ENCODE results near the gene ATP2B2. TPM values are rescaled to one million over a fixed set of nuclear protein-coding genes. Genes with fewer than 3 reads are reported as not detected.

ATP2B2 gene
- total and polyA plus RNA-seq, 2 of the 8 experiments (the other 6 are each of a cell fraction or from before 2014, with no cell fraction given): 0.14 to 1.2 TPM

DNA sequence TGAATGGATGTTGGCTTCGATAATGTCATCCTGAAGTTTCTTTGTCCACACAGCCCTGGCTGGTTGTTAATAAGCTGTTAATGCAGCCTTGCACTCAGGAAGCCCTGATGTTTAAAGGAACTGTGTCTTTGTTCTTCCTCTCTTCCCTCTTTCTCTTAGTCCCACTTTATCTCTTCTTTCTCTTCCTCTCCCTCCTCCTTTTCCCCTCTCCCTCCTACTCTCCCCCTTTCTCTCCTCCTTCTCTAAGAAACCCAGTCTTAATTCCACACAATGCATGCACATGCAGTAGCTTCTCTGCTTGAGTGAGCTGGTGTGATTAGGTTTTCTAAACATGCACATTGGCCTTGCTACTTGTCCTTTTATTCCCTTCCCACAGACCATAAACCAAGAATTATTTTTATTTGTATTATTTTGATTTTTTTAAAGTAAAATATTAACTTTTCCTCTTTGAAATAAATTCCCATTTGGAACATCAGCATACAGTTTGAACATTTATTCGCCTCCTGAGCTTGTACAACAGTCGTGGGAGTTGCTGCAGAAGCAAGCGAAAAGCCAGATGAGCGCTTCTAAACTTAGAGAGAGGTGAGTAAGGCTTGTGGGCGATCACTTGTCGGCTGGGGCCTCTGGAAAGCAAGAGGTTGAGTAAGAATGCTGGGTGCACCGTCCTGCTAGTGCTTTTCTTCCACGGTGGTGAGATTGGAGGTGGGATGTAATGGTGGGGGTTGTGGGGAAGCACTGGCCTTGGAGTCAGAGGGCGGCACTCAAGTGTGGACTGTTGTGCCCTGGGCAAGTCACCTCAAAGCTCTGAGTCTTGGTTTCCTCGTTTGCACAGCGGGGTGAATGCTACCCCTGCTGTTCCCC lies 219.9 kb downstream of the ATP2B2 start:
- ChIA-PET CTCF (ENCODE audit: partially characterized antibody) (interaction anchor here (0.8 to 3.1 kb wide), 12 partner anchors 11 to 298 kb away, joined by 3 to 11 read pairs (median 5); no protein-coding TSS in a partner anchor), POLR2A (ENCODE audit: partially characterized antibody) (interaction anchor here (2.1 kb wide), 1 partner anchor 9 kb away, joined by 7 read pairs; no protein-coding TSS in a partner anchor)
- H3K79me1 ChIP-seq (ENCODE audit: low read depth, low read length): no peaks in the 10 kb centered on the region; the same call in 1 of the 2 replicates
- WGBS, 2 experiments (ENCODE audit: extremely low coverage in 1 of 2, insufficient coverage in 1 of 2, insufficient read length in 1 of 2, insufficient replicate concordance in 2 of 2, low coverage in 1 of 2, low lambda C conversion rate in 2 of 2, missing lambda C conversion rate in 1 of 2): 93% methylated on average over 12 of the region's 12 CpGs; no CpG with 5 or more reads in 1 of the 2 experiments
- no peaks in the 10 kb centered on the region for H3K79me2 ChIP-seq (ENCODE audit: control insufficient read depth in 1 of 2, insufficient read depth in 2 of 2, low read length in 2 of 2)
- H4K20me1 ChIP-seq (replicated peaks in 1 of 2; ENCODE audit: control insufficient read depth in 1 of 2, insufficient read depth in 2 of 2, low read length in 2 of 2): peaks cover 0 to 4% of the 10 kb centered on the region in 2 experiments
- H2AK5ac ChIP-seq (ENCODE audit: low read depth, low read length): no peak overlapping the region
- H4K91ac ChIP-seq (replicated peaks; ENCODE audit: insufficient read length, low read length): no peak overlapping the region
- no peak overlapping the region for H2BK20ac ChIP-seq (ENCODE audit: low read length)
- no peak overlapping the region for H3K4me2 ChIP-seq (ENCODE audit: insufficient read depth in 1 of 2, low read depth in 2 of 2, low read length in 2 of 2)
- H4K8ac ChIP-seq (ENCODE audit: extremely low read depth, insufficient read depth, low read length): no peak overlapping the region
- H3K23me2 ChIP-seq (ENCODE audit: low read depth, low read length): no peaks in the 10 kb centered on the region
- H3K14ac ChIP-seq (ENCODE audit: insufficient read length): no peak overlapping the region
- no peak overlapping the region for H3K9ac ChIP-seq (replicated peaks in 1 of 4; ENCODE audit: extremely low read depth in 1 of 4, low read depth in 3 of 4, low read length in 3 of 4)
- H3K4ac ChIP-seq (replicated peaks; ENCODE audit: insufficient read length, low read depth, low read length): no peak overlapping the region
- no peak overlapping the region for H2BK12ac ChIP-seq (ENCODE audit: low read depth, low read length)
- no peak overlapping the region for H3K27ac ChIP-seq (ENCODE audit: low read depth, low read length)
- H2BK5ac ChIP-seq (ENCODE audit: low read depth, low read length): no peak overlapping the region
- peaks cover 0 to 7% (median 4%) of the 10 kb centered on the region in 4 experiments; a peak in 6 of 7 replicates for H3K4me1 ChIP-seq (replicated peaks in 1 of 4; ENCODE audit: control insufficient read depth in 3 of 4, insufficient read depth in 4 of 4, low read length in 3 of 4)
- H3K18ac ChIP-seq (ENCODE audit: extremely low read depth, low read length): no peak overlapping the region
- FAIRE-seq (no peak), DNase-seq (ENCODE audit: low read depth in 1 of 2, low spot score in 2 of 2) (no peak)
- no peak overlapping the region for H3K56ac ChIP-seq (replicated peaks; ENCODE audit: insufficient read length, low read depth, low read length)
- peaks cover 4 to 13% (median 8%) of the 10 kb centered on the region in 4 experiments for H3K36me3 ChIP-seq (ENCODE audit: control insufficient read depth in 2 of 4, insufficient read depth in 4 of 4, low read length in 3 of 4)
- H3K27me3 ChIP-seq (replicated peaks in 1 of 4; ENCODE audit: control insufficient read depth in 3 of 4, extremely low read depth in 1 of 4, insufficient read depth in 3 of 4, low read length in 3 of 4): no peaks in the 10 kb centered on the region
- H3K9me3 ChIP-seq (ENCODE audit: insufficient read depth in 2 of 2, low read depth in 1 of 2, low read length in 1 of 2): no peaks in the 10 kb centered on the region
- no peak overlapping the region for H3K23ac ChIP-seq (ENCODE audit: insufficient read length)
- no peak overlapping the region for H2BK15ac ChIP-seq (ENCODE audit: low read length)
- no peak overlapping the region for H2BK120ac ChIP-seq (replicated peaks; ENCODE audit: low read depth, low read length)
- H2AFZ ChIP-seq (ENCODE audit: low read length): no peak overlapping the region
- no peak overlapping the region for H3K4me3 ChIP-seq (ENCODE audit: extremely low read depth in 1 of 4, insufficient read depth in 2 of 4, low read depth in 3 of 4, low read length in 4 of 4)
- no peak overlapping the region for H4K5ac ChIP-seq (ENCODE audit: insufficient read length, low read depth, low read length)
- TF ChIP-seq MAFK (IDR thresholded peaks at IDR 0.05; ENCODE audit: low read depth, low read length): no peak
- TF ChIP-seq SP4 (IDR thresholded peaks at IDR 0.05; ENCODE audit: low read length): no peak
- no peak for TF ChIP-seq TBP (IDR thresholded peaks at IDR 0.05; ENCODE audit: low read depth, low read length)
- TF ChIP-seq, protein P1, sequence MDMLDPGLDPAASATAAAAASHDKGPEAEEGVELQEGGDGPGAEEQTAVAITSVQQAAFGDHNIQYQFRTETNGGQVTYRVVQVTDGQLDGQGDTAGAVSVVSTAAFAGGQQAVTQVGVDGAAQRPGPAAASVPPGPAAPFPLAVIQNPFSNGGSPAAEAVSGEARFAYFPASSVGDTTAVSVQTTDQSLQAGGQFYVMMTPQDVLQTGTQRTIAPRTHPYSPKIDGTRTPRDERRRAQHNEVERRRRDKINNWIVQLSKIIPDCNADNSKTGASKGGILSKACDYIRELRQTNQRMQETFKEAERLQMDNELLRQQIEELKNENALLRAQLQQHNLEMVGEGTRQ (IDR thresholded peaks at IDR 0.05; ENCODE audit: low read length): no peak
- TF ChIP-seq RXRA (IDR thresholded peaks at IDR 0.05; ENCODE audit: insufficient read depth, low read depth, low read length): no peak
- no peak for TF ChIP-seq EGR1 (IDR thresholded peaks at IDR 0.05; ENCODE audit: borderline replicate concordance, low read depth, low read length)
- TF ChIP-seq CTBP2 (IDR thresholded peaks at IDR 0.05; ENCODE audit: borderline replicate concordance, insufficient read depth, insufficient read length, low read length): no peak
- TF ChIP-seq ATF2 (IDR thresholded peaks at IDR 0.05; ENCODE audit: low read length): no peak

Measured in H1 (cell line).